Dedifferentiated amniotic fluid mesenchymal stem cell (primary cell): ENCODE results near the gene SLC27A4.
A peak's percentile ranks its signal among the peaks of the same experiment; 100 is the strongest.

ENCODE experiments used
- DNase-seq: peaks from one replicate; pipeline ENCODE4 v3.0.0-alpha.2; 2016; ENCODE audit errors: extremely low spot score

SLC27A4 gene

DNA sequence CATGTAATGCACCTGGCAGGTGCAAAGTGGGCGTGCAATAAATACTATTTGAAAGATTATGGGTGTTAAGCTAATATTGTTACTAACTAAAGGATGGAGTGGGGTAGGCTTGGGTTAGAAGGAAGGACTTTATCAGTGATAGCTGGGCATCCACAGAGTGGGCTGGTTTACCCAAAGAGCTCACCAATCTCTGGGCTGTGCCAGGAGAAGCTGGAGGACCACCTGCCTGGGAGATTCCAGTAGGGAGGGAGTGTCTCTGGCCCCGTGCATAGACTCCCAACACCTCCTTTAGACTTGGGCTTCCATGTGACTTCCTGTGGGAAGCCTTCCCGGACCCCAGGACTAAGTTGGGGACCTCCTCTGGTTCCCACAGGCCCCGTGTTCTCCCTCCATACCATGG, 25.2 kb downstream of the SLC27A4 start:
- no peak for DNase-seq

DNA sequence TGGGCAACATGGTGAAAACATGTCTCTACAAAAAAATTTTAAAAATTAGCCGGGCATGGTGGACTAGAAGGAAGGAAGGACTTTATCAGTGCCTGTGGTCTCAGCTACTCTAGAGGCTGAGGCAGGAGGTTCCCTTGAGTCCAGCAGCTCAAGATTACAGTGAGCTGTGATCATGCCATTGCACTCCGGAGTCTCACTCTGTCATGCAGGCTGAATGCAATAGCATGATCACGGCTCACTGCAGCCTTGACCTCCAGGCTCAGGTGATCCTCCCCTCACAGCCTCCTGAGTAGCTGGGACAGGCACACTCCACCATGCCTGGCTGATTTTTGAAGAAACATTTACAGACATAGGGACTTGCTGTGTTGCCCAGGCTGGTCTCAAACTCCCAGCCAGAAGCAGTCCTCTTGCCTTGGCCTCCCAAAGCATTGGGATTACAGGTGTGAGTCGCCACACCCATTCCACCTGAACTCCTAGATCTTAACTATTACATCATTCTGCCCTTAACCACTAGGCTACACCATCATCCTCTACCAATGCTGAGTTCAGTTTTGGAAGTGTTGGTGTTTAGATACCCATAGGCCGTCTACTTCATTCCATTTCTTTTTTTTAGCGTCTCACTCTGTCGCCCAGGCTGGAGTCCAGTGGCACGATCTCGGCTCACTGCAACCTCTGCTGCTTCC, 28.8 kb downstream of the SLC27A4 start:
- no peak for DNase-seq

DNA sequence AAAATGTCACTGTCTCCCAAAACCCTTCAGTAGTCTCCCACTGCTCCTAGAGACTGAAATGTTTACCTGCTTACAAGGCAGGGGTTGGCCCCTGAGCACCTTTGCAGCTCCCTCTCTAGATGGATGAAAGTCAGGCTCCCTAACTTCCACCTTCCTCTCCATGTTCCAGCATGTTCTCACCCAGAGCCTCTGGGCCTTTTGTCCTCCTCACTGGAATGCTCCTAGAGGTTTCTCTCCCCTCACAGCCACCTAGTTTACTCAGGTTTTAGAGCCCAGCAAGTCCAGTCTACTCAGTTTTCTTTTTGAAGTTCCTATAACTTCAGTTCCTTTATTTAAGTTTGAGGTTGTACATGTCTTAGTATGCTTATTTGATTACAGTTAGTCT, 30.0 kb downstream of the SLC27A4 start:
- DNase-seq = no peak

DNA sequence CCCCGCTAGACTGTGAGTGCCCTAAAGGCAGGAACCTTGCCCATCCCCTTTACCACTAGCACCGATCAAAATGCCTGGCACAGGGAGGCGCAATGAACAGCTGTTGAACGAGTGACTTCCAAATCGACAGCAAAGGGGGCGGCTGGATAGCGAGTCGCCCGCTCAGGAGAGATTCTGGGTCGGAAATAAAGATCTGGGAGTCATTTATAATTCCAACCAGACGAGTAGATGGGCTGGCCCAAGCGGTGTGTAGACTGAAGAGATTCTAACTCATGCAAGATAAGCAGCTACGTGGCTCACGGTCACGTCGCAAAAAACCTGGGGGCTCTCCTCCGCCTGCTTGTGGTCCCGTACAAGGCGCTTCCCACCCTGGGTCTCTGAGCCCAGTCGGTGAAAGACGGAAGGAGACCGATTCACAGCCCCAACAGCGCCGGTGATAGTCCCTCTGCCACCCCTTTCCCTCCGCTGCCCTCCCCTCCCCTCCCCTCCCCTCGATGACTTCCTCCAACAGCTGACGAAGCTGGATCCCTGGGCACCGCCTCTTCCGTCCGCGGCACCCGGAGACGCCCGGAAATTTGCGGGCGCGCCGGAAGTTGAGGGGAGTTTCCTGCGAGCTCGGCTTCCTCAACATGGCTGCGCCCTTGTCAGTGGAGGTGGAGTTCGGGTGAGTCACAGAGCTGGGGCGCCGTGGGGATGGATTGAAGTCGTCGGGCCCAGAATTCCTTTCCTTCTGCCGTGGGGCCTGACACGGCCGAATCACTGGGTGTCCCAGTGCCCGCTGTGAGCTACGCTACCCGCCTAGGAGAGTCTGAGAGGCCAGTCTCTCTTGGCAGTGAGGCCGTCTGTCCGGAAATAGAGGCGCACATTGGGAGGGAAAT, 30.7 kb downstream of the SLC27A4 start, which contains the start of gene URM1:
URM1 (plus strand) TSS at position 623 of the 878 bp plus-strand sequence; CDS start at position 630, 7 bp downstream.
- DNase-seq = peak; percentile 98

DNA sequence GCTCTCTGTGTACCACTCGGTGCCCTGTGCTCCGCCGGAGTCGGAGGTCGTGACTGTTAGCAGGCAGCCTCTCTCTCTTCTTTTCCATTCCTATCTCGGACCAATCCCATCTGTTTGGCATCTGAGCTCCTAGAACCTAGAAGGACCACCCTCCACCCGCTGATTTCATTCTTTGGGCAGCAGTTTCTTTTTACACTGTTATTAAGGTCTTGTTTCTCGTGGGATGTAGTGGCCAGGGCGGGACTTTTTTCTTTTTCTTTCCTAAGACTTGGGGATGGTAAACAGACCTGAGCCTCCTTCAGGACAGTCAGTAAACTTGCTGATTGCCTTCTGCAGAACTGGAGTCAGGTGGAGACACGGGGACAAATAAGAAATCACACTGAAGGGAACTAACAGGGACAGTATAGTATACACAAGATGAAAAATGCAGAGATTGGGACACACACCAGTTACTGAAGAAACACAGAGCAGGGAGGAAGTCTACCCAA, 31.3 kb downstream of the SLC27A4 start:
- peak; percentile 19 for DNase-seq

DNA sequence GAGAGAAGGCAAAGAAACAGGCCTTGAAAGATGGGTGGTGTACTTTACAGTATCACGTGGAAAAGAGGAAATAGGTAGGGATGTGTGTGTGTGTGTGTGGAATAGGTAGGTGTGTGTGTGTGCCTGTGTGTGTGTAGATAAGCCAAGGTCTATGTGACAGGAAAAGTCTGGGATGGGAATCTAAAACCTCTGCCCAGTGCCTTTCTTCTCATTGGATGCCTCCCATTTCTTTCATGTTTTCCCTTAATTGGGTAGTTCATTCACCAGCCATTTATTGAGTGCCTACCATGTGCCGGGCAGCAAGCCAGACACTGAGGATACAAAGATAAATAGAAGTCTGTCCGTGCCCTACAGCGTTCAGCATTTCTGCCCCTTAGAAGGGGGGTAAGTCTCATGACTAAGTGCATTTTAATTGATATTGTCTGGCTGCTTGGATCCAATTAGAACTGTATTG, 31.9 kb downstream of the SLC27A4 start:
- no peak for DNase-seq

DNA sequence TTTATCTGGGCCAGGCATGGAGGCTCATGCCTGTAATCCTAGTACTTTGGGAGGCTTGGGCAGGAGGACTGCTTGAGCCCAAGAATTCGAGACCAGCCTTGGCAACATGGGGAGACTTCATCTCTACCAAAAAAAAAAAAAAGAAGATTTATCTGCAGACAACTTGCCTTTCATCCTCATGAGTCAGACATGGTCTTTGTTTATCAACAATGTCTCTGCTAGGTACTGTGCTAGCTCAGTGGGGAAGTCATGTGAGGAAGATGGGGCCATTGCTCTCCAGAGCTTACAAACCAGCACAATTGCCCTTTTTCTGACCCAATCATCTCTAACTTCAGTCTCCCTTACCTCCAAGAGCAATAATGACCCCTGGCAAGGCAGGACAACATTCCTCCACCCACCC, 32.5 kb downstream of the SLC27A4 start:
- no peak for DNase-seq

DNA sequence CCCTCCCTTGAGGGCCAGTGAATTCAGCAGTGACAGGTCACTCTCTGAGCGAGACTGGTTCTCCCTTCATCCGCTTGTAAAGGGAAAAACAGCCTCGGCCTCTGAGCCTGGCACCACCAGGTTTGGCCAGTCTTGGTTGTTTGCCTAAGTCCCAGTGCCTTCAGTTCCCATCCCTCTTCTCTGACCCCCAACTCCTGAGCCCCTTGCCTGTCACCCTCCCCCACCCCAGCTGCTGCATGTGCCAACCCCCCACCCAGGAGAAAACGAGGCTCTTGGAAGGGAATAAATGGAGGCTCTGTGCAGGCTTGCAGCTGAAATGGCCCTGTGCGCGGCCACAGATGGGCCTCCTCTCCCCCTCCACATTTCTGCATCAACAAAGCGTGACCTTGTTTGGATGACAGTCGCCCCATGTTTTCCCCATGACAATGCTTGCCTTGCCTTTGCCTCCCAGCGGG, 33.9 kb downstream of the SLC27A4 start:
- no peak for DNase-seq

DNA sequence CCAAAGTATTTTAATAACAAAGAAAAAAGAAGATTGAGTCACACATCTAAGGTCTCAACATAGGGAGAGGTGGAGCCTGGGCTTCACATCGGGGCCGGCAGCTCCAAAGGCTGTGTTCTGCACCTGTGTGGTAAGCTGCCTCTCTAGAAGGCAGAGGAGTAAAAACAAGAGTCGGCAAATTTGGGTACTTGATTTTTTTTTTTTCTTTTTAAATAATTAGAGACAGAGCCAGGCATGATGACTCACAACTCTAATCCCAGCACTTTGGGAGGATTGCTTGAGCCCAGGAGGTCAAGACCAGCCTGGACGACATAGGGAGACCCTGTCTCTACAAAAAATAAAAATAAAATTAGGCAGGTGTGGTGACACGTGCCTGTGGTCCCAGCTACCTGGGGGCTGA, 35.5 kb downstream of the SLC27A4 start:
- no peak for DNase-seq

DNA sequence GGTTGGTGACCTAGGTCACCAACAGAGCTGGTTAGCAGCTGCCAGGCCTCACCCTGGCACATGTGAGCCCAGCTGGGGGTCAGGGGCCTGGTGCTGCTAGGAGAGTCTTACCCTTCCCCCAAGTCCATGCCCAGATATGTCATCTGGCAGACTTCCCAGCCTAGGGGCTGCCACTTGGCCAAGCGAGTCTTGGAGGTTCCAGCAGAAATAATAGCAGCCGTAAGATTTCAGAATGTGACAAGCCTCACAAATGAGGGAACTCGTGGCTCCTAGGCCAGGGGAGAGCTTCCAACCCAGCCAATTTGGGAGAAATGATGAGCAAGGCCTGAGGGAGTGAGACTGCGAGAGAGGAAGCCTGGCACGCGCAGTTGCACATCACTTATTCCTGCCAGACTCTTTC, 41.9 kb downstream of the SLC27A4 start:
- DNase-seq = no peak

DNA sequence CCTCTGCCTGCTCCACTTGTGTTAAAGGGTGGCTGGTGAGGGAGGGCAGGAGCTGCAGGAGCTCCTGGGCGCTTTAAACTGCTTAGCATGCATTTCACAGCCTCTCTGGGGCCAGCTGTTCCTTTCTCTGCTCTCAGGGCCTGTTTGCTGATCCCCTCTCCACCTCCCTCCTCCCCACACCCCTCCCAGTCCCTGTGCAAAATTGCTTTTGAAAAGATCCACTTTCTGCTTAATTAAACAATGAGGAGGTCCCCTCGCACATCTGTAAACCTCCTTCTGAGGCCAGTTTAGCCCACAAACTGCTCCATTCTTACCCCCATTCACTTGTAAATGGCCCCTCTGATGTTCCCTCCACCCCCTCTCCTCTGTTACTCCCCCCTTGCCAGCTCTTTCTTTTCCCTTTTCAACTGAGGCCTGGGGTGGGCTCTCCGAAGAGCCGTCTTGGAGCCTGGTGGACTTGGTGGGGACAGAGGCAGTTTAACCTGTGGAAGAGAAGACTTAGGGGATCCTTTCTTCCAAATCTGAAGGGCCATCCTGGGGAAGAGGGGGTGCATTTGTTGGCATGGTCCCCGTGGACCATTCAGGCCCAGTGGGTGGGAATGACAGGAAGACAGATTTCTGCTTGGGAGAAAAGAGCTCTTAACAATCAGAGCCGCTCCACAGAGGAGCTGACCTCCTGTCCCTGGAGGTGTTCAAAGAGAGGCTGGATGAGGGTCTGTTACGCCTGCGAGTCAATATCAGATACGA, 42.9 kb downstream of the SLC27A4 start:
- DNase-seq = no peak

DNA sequence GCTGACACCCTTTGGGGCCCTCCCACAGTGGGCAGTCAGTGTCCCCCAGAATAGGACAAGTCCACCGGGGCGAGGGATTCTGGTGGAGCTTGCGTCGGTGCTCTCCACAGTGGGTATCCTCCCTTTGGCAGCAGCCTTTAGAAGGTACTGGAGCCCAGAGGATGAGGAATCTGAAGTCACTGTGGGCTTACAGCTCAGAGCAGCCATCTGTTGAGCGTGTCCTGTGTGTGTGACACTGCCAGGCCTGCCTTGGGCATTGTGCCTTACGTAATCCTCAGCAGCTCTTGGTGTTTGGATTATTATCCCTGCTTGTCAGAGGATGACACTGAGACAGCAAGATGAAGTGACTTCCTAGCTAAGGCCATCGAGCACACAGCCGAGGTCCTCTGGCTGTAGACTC, 43.5 kb downstream of the SLC27A4 start:
- DNase-seq = no peak

DNA sequence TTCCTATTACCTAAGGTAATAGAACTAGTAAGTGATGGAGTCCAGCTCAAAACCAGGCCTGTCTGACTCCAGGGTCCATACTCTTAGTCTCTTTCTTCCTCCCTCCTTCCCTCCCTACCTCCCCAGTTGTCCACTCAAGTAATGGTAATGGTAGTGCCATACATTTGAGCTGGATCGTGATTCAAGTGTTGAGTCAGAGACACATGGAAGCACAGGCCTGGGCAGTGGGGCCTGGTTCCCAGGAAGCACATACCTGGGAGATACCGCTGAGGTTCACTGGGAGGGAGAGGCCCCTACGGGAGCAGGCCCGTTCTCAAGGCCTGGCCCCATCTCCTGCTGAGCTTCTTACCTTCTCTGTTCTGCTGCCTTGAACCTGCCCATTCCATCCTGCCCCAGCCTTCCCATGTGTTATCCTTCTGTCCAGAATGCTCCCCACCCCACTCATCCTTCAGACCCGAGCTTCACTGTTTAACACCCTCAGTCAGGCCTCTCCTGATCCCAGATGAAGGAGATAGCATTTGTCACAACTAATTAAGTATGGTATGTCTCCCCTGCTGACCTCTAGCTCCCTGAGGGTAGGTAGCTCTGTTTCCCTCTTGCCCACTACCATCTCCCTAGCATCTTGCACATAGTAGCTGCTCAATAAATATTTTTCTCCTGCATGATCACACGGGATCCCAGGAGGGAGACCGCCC, 44.6 kb downstream of the SLC27A4 start:
- no peak for DNase-seq

DNA sequence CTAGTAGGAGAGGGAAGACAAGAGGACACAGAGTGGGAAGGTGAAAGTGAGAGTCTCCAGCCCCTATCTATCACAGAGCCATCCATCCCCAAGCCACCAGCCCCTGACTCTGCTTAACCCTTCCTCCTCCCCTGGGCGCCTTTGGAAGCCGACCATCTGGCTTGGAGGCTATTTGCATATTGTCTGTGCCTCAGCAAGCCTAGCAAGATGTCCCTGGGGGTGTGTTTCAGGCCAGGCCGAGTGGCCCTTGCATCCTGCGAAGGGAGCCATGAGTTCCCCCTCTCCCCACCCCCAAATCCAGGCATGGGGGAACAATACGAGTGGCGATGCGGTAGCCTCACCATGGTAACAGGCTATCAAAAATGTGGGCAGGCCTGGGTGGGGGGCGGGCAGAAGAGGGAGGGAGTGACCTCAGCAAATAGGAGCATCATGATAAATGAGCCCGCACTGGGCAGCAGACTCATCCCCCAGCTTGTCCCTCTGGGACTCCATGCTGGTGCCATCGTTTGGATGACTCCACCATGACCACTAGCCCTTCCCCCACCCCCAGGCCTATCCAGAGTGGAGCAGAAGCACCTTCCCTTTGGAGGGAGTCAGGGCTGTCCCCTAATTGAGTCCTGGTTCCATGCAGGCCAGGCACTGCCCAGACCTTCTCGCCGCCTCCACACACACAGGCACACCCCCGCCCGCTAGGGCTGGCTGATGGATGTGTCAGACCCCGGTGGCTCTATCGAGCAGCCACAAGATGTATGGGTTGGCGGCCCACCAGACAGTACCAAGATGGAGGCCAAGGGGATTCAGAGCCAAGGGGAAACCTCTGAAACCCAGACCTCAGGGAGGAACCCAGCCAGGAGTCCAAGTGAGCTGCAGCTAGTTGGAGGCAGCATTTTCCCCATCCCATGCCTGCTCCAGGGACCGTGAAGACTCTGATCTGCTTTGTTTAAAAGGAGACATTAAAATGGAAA, 45.5 kb downstream of the SLC27A4 start:
- DNase-seq = no peak

DNA sequence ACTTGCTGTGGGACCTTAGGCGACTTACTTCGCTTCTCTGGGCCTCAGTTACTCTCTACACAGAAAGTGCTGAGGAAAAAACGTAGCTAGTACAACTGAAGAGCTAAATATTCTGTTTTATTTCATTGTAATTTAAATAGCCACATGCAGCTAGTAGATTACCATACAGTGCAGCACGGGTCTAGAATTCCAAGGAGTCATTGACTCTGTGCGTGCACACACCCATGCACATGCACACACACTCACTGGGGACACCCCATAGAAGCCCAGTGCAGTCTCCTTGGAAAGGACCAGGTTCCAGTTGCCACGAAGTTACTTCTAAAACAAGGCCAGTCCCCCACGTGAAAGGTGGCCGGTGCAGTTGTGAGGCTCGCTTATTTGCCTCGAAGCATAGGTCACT, 47.8 kb downstream of the SLC27A4 start:
- DNase-seq = no peak

DNA sequence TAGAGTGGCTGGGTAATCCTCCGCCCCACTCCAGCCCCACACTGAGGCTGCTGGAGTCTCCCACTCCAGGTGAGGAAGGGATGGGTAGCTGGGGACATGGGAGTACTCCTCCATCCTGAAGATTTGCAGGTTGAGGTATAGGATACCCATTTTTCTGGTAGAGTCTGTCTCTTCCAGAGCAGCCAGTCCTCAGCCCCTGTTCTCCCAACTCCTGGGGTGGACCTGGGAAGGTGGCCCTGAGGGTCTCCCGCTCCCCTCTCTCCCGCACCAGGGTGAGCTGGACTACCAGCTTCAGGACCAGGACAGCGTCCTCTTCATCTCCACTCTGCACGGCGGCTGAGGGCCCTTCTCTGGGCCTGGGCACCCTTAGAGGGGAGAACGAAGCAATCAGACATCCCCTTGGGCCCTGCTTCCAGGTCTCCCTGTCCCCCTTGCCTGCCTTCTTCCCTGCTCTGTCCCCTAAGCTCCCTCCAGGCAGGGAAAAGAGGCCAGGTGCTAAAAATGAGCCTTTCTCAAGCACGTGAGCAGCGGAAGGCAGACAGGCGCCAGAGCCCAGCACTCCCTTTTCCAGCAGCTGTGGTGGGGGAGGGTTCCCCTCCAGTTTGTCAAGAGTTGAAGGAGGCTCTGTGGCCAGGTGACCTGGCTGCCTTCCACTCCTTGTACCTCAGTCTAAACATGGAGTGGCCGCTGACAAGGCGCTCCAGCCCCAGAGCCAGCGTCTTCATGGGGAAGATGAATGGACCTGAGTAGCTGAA, 49.2 kb downstream of the SLC27A4 start:
- DNase-seq = no peak

DNA sequence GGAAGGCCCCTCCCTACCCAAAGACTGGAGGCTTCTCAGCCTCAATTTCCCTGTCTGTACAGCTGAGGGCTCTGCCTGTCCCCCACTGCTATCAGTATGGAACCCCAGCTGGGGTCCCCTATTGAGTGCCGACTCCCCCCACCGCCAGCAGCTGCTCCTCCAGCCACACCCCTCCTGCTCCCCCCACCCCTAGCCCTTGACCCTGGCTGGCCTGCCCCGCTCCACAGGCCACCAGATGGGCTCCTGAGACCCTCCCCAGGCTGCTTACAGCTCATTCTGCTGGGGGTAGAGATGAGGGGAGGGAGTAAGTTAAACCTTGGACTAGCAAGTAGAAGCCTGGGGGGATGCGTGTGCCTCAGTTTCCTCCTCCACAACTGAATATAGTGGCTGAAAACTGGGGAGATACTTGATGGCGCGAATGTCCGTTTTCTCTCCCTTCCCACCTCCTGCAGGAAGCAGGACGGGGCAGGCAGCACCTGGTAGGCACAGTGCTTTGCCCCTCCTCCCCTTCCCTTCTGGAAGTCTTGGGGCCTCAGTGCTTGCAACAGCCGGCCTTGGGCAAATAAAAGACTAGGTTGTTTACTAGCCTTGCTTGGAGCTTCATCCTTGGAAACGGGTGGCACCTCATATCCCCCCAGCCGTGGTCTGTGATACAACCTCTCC, 50.0 kb downstream of the SLC27A4 start:
- DNase-seq = no peak

DNA sequence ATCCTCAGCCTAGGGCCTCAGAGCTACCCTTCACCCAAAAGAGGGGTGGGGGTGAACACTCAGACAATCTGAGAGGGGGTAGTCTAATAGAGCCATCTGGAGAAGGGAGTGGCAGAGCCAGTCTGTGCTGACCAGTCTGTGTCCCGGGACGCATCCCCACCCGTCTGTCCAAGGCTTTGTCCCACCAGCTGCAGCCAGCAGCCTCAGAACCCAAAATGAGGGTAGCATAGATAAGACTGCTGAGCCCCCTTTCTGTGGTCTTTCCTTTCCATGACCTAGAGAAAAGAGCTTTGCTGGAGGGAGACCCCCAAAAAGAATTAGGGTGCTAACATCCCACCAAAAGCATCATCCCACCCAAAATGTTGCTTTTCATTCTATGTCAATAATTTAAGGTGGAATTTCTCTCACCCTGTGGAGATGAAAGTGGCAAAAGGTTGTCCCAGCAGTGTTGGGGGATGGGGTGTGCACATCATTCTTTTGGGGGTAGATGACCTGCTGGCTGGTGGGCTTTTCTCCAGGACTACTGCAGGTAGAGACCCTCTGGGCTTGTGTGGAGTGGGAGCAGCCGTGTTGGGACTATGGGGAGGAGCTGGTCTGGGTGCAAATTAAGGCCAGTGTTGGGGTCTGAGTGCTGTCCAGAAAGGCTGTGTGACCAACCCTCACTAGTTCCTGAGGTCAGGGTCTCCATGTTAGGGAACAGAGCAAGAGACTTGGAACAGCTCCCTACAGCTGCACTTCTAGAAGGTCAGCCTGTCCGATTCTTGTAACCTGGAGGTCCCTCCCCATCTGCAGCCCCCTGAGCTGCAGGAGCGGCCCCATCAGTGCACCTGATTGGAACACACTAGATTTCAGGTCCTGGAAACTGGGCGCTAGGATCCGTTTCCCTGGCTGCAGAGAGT, 50.7 kb downstream of the SLC27A4 start:
- no peak for DNase-seq
